Lower leg skin (tissue), 3 donors: ENCODE measurements around the gene BOD1L1.

Experiments used
- POLR2A ChIP-seq, 2 donors: fragments of 450-650 bp; IDR thresholded peaks; one replicate each; pipeline ENCODE4 v1.6.1; 2016 to 2017; ENCODE audit warnings: antibody characterized with exemption in 2 of 2, mild to moderate bottlenecking in 1 of 2, moderate library complexity in 1 of 2
- TF ChIP-seq, protein P1 (sequence below), 3 donors: fragments of 450-650 bp; IDR thresholded peaks; one replicate each; pipeline ENCODE4 v1.5.1; 2016; ENCODE audit warnings: antibody characterized with exemption in 3 of 3, mild to moderate bottlenecking in 3 of 3, moderate library complexity in 2 of 3

DNA sequence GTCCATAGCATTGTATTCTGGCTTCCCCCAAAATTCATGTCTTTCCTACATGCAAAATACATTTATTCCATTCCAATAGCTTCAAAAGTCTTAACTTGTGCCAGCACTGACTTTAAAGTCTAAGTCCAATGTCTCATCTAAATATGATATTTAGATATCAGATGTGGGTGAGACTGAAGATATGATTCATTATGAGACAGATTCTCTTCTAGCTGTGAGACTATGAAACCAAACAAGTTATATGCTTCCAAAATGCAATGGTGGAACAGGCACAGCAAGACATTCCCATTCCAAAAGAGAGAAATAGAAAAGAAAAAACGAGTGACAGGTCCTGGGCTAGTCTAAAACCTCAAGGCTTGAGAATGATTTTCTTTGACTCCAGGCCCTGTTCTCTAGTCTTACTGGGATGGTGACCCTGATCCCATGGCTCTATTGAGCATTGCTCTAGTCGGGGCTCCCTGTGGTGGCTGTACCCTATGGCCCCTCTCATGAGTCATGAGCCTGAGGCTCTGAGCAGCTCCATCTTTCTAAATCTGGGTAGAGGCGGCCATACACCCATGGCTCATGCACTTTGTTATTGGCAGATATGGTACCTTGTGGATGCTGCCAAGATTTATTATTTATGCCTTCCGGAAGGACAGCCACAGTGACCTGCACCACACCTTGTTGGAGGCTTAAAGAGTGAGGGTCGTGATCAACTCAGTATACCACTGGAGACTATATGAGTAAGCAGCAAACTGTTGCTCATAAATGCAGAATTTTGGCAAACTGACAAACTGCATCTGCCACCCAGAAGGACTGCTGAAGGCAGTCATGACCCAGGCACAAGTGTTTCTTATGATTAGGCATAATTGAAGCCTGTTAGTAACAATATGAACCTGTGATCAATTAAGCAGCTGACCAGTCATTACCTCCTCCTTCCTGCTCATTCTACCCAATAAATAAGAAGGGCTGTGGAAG lies 38.5 kb upstream of the BOD1L1 start:
- TF ChIP-seq, protein P1, sequence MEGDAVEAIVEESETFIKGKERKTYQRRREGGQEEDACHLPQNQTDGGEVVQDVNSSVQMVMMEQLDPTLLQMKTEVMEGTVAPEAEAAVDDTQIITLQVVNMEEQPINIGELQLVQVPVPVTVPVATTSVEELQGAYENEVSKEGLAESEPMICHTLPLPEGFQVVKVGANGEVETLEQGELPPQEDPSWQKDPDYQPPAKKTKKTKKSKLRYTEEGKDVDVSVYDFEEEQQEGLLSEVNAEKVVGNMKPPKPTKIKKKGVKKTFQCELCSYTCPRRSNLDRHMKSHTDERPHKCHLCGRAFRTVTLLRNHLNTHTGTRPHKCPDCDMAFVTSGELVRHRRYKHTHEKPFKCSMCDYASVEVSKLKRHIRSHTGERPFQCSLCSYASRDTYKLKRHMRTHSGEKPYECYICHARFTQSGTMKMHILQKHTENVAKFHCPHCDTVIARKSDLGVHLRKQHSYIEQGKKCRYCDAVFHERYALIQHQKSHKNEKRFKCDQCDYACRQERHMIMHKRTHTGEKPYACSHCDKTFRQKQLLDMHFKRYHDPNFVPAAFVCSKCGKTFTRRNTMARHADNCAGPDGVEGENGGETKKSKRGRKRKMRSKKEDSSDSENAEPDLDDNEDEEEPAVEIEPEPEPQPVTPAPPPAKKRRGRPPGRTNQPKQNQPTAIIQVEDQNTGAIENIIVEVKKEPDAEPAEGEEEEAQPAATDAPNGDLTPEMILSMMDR (IDR thresholded peaks at IDR 0.05) = no peak
- TF ChIP-seq POLR2A (IDR thresholded peaks at IDR 0.05) = no peak
